Thyroid gland (tissue), 4 donors: Measurements from ENCODE around the gene TUBGCP2. TPM values are rescaled to one million over a fixed set of nuclear protein-coding genes. Genes with fewer than 3 reads are reported as not detected.

Source experiments
- DNase-seq, 2 donors: peaks; one replicate each; pipeline ENCODE4 v3.0.0-alpha.2; 2019
- H3K27ac ChIP-seq, 3 donors: fragments of 200-600 bp; sonication (generic); 1 replicate in 2 of 3; 2 replicates in 1 of 3; pipeline ENCODE4 v1.5.1; 2016 to 2019; ENCODE audit warnings: mild to moderate bottlenecking in 1 of 3, moderate library complexity in 1 of 3
- H3K27me3 ChIP-seq: fragments of 200-600 bp; sonication (generic); one replicate; pipeline ENCODE4 v1.5.1; 2019
- H3K36me3 ChIP-seq, 2 donors: fragments of 200-600 bp; sonication (generic); one replicate each; pipeline ENCODE4 v1.5.1; 2016 to 2019
- H3K4me1 ChIP-seq, 2 donors: fragments of 200-600 bp; sonication (generic); one replicate each; pipeline ENCODE4 v1.5.1; 2017 to 2019
- H3K4me3 ChIP-seq, 3 donors: fragments of 200-600 bp; sonication (generic); replicated peaks in 1 of 3; 1 replicate in 2 of 3; 2 replicates in 1 of 3; pipeline ENCODE4 v1.5.1; 2016; ENCODE audit warnings: mild to moderate bottlenecking in 1 of 3
- H3K9me3 ChIP-seq: fragments of 200-600 bp; sonication (generic); one replicate; pipeline ENCODE4 v1.5.1; 2017
- POLR2A ChIP-seq, 2 donors: fragments of 450-650 bp; IDR thresholded peaks; one replicate each; pipeline ENCODE4 v1.6.1; 2017; ENCODE audit warnings: antibody characterized with exemption in 2 of 2, mild to moderate bottlenecking in 2 of 2, moderate library complexity in 1 of 2
- WGBS, 2 donors: methylation state at CpG; one replicate each; pipeline ENCODE4 v1.1.5; 2017; 5-methylcytosine and 5-hydroxymethylcytosine counted together
- intact Hi-C: fragments of 100-400 bp; cut with DNase I; formaldehyde crosslinking; loops from one replicate; pipeline ENCODE4 v1.15.1; 2023
- total RNA-seq, 4 donors: library from RNA; depleted of rRNA; stranded (reverse); fragments of >200 nt; gene quantifications; one replicate each; pipeline ENCODE4 v1.2.3, GENCODE V29; 2016
- TF ChIP-seq, protein P1 (sequence below), 6 experiments: fragments of 200-600 bp in 3 of 6; fragments of 450-650 bp in 3 of 6; sonication (generic) in 3 of 6; IDR thresholded peaks; one replicate each; pipeline ENCODE4 v1.5.1; 2016 to 2019; ENCODE audit warnings: antibody characterized with exemption in 6 of 6, mild to moderate bottlenecking in 2 of 6, inconsistent platforms in 1 of 6, moderate library complexity in 1 of 6

The TUBGCP2 gene
- total RNA-seq, 4 donors from 2014 or later = 56.5 to 73.3 (median 62.9) TPM

GRCh38 chr10:133299224-133299623 lies 9.4 kb downstream of the TUBGCP2 start:
- DNase-seq = no peak
- H3K4me3 ChIP-seq = no peak overlapping the region
- H3K36me3 ChIP-seq = peaks cover 60 to 67% of the 10 kb centered on the region in 2 donors
- H3K4me1 ChIP-seq = no peaks in the 10 kb centered on the region
- intact Hi-C loops = no loop called here
- H3K27ac ChIP-seq = no peak overlapping the region
- H3K27me3 ChIP-seq = no peaks in the 10 kb centered on the region
- no peaks in the 10 kb centered on the region for H3K9me3 ChIP-seq
- no peak for TF ChIP-seq POLR2A (IDR thresholded peaks at IDR 0.05)
- TF ChIP-seq, protein P1, sequence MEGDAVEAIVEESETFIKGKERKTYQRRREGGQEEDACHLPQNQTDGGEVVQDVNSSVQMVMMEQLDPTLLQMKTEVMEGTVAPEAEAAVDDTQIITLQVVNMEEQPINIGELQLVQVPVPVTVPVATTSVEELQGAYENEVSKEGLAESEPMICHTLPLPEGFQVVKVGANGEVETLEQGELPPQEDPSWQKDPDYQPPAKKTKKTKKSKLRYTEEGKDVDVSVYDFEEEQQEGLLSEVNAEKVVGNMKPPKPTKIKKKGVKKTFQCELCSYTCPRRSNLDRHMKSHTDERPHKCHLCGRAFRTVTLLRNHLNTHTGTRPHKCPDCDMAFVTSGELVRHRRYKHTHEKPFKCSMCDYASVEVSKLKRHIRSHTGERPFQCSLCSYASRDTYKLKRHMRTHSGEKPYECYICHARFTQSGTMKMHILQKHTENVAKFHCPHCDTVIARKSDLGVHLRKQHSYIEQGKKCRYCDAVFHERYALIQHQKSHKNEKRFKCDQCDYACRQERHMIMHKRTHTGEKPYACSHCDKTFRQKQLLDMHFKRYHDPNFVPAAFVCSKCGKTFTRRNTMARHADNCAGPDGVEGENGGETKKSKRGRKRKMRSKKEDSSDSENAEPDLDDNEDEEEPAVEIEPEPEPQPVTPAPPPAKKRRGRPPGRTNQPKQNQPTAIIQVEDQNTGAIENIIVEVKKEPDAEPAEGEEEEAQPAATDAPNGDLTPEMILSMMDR (IDR thresholded peaks at IDR 0.05) = no peak
- WGBS, 2 donors = 85 to 93% methylated on average over 4 to 10 of the region's 10 CpGs

GRCh38 chr10:133298466-133298865 lies 10.2 kb downstream of the TUBGCP2 start:
- TF ChIP-seq POLR2A (IDR thresholded peaks at IDR 0.05) = no peak
- TF ChIP-seq, protein P1 (IDR thresholded peaks at IDR 0.05) = no peak
- Histone ChIP-seq H3K36me3 (peaks cover 67 to 74% of the 10 kb centered on the region in 2 donors), H3K4me1 (no peaks in the 10 kb centered on the region), H3K9me3 (no peaks in the 10 kb centered on the region), H3K27ac (no peak overlapping the region), H3K4me3 (no peak overlapping the region), H3K27me3 (no peaks in the 10 kb centered on the region)
- WGBS, 2 donors = 93 to 95% methylated on average over 9 to 13 of the region's 14 CpGs
- no peak for DNase-seq
- intact Hi-C loops = no loop called here

- intact Hi-C loops = no loop called here
- Histone ChIP-seq H3K4me3 (no peak overlapping the region), H3K36me3 (peaks cover 75 to 83% of the 10 kb centered on the region in 2 donors), H3K27ac (no peak overlapping the region), H3K27me3 (no peaks in the 10 kb centered on the region), H3K4me1 (no peaks in the 10 kb centered on the region), H3K9me3 (no peaks in the 10 kb centered on the region)
- DNase-seq = no peak
- TF ChIP-seq, protein P1 (IDR thresholded peaks at IDR 0.05) = no peak
- TF ChIP-seq POLR2A (IDR thresholded peaks at IDR 0.05) = no peak
- WGBS, 2 donors = 93 to 96% methylated on average over 10 of the region's 10 CpGs
Observed at GRCh38 chr10:133297504-133297903, 11.2 kb downstream of the TUBGCP2 start.

GRCh38 chr10:133295426-133296320 lies 13.0 kb downstream of the TUBGCP2 start:
- H3K4me1 ChIP-seq = no peaks in the 10 kb centered on the region
- peaks cover 80 to 82% of the 10 kb centered on the region in 2 donors for H3K36me3 ChIP-seq
- H3K27ac ChIP-seq = no peak overlapping the region
- no peak overlapping the region for H3K4me3 ChIP-seq
- TF ChIP-seq POLR2A (IDR thresholded peaks at IDR 0.05) = no peak
- TF ChIP-seq, protein P1 (IDR thresholded peaks at IDR 0.05) = no peak
- H3K27me3 ChIP-seq = no peaks in the 10 kb centered on the region
- 95 to 96% methylated on average over 41 to 42 of the region's 42 CpGs for WGBS, 2 donors
- H3K9me3 ChIP-seq = no peaks in the 10 kb centered on the region
- intact Hi-C loops = no loop called here
- no peak for DNase-seq

DNA sequence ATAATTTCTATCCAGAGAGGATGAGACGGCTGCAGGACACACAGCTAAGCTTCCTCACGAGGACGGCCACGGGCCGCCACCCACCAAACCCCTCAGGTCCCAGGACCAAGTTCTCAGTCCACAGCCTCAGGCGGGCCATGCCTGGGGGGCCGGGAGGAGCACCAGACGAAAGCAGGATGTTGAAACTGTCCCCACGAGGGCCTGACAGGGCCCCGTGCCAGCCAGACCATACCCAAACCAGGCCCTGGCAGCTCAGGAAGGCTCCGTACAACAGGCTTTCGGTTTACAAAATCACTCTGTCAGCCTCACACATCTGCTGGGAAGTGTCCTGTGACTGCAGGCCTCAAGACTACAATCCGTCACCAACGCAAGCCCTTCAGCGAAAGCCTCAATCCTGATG lies 14.5 kb downstream of the TUBGCP2 start:
- intact Hi-C loops = no loop called here
- peaks cover 72 to 83% of the 10 kb centered on the region in 2 donors for H3K36me3 ChIP-seq

More for the DNA sequence above, 14.5 kb downstream of the TUBGCP2 start:
- WGBS, 2 donors = 93% methylated on average over 15 of the region's 15 CpGs
- DNase-seq = no peak
- no peaks in the 10 kb centered on the region for H3K4me1 ChIP-seq
- H3K4me3 ChIP-seq = no peak overlapping the region
- H3K9me3 ChIP-seq = no peaks in the 10 kb centered on the region
- TF ChIP-seq, protein P1 (IDR thresholded peaks at IDR 0.05) = no peak
- no peak for TF ChIP-seq POLR2A (IDR thresholded peaks at IDR 0.05)
- H3K27me3 ChIP-seq = no peaks in the 10 kb centered on the region
- H3K27ac ChIP-seq = no peak overlapping the region
